DND-41 (cell line): ENCODE results near the gene SLC25A41.

Experiments
- ATAC-seq: fragments of 200-7000 bp; cut with Tn5 transposase; 3 replicates; pipeline ENCODE4 v1.9.1; 2021; ENCODE audit warnings: low read depth; ENCODE audit not compliant: insufficient read depth
- DNase-seq: peaks from one replicate; pipeline ENCODE4 v3.0.0-alpha.2; 2020
- H2AFZ ChIP-seq: 2 replicates; pipeline ENCODE4 v1.6.0; 2012; ENCODE audit warnings: low read depth, low read length
- H3K27ac ChIP-seq: 2 replicates; pipeline ENCODE4 v1.5.1; 2012; ENCODE audit warnings: low read length, inconsistent platforms
- H3K27me3 ChIP-seq: fragments of 200-600 bp; sonication (generic); 2 replicates; pipeline ENCODE4 v1.6.0; 2012; ENCODE audit warnings: low read length, mild to moderate bottlenecking, inconsistent platforms; ENCODE audit not compliant: insufficient read depth, poor library complexity
- H3K36me3 ChIP-seq: 2 replicates; pipeline ENCODE4 v1.5.1; 2012; ENCODE audit warnings: low read length, inconsistent platforms; ENCODE audit not compliant: insufficient read depth
- H3K4me1 ChIP-seq: 2 replicates; pipeline ENCODE4 v1.5.1; 2012; ENCODE audit warnings: mild to moderate bottlenecking, low read length; ENCODE audit not compliant: insufficient read depth
- H3K4me2 ChIP-seq: 2 replicates; pipeline ENCODE4 v1.6.0; 2012; ENCODE audit warnings: mild to moderate bottlenecking, moderate library complexity, low read length, inconsistent platforms; ENCODE audit not compliant: insufficient read depth
- H3K4me3 ChIP-seq, 2 experiments: fragments of 200-600 bp in 1 of 2; shearing (Covaris generic) in 1 of 2; 2 replicates each; pipeline ENCODE4 v1.5.1; 2012 to 2016; ENCODE audit warnings: inconsistent platforms in 2 of 2, low read length in 2 of 2, mild to moderate bottlenecking in 2 of 2, low read depth in 1 of 2, moderate library complexity in 1 of 2
- H3K79me2 ChIP-seq: 2 replicates; pipeline ENCODE4 v1.6.0; 2012; ENCODE audit warnings: low read length, inconsistent platforms; ENCODE audit not compliant: insufficient read depth
- H3K9ac ChIP-seq: 2 replicates; pipeline ENCODE4 v1.6.0; 2012; ENCODE audit warnings: low read depth, mild to moderate bottlenecking, inconsistent platforms, low read length, moderate library complexity
- H3K9me3 ChIP-seq: 2 replicates; pipeline ENCODE4 v1.5.1; 2012; ENCODE audit warnings: low read length, moderate library complexity, mild to moderate bottlenecking, inconsistent platforms; ENCODE audit not compliant: insufficient read depth, severe bottlenecking
- H4K20me1 ChIP-seq: 2 replicates; pipeline ENCODE4 v1.6.0; 2012; ENCODE audit warnings: low read length; ENCODE audit not compliant: insufficient read depth
- CTCF ChIP-seq: IDR thresholded peaks from 2 replicates; pipeline ENCODE4 v1.5.1; 2012; ENCODE audit warnings: borderline replicate concordance, low read length, moderate library complexity, mild to moderate bottlenecking; ENCODE audit not compliant: poor library complexity, severe bottlenecking; ENCODE audit errors: extremely low read depth
- EZH2 ChIP-seq: IDR thresholded peaks from 3 replicates; pipeline ENCODE4 v1.6.1; 2012; ENCODE audit warnings: borderline replicate concordance, low read depth, mild to moderate bottlenecking, moderate library complexity, low read length, inconsistent platforms; ENCODE audit not compliant: severe bottlenecking

The SLC25A41 gene

DNA sequence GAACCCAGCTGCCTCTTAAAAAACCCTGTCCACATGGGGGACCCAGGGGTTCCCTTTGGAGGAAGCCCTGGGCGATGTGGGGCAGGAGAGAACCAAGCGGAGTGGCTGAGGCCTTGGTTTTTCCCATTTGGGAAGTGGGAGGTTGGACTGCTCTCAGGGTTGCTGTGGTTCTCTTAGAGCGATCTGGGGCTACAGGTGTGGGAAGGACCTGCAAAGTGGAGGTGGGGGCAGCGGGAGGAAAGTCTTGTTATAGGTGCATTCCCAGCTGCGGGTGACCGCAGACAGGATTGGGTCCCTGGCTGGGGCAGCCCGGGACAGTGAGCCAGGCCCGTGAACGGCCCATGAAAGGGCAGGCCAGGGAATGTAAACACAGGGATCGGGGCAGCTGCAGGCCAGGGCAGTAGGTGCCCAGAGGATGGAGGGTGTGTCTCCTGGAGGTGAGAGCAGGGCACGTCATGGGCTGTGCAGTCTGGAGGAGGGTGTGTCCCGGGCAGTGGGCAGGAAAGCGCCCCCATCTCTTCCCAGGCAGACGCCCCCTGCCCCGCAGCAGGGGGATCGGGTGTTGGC is 25.2 kb upstream of the SLC25A41 start:
- H3K79me2 ChIP-seq = peaks cover 4% of the 10 kb centered on the region; the same call in 1 of the 2 replicates
- peak overlapping the region; percentile 75 to 100; a peak in 3 of 4 replicates for H3K4me3 ChIP-seq
- peak overlapping the region; percentile 87 for H3K27ac ChIP-seq
- DNase-seq = no peak
- H4K20me1 ChIP-seq = no peaks in the 10 kb centered on the region
- H3K27me3 ChIP-seq = no peaks in the 10 kb centered on the region
- ATAC-seq = no peak
- H3K9me3 ChIP-seq = peaks cover 13% of the 10 kb centered on the region
- peak overlapping the region; percentile 71 for H3K9ac ChIP-seq
- H3K4me2 ChIP-seq = peak overlapping the region; percentile 100
- TF ChIP-seq EZH2 = no peak
- TF ChIP-seq CTCF = no peak
- H3K36me3 ChIP-seq = peaks cover 23% of the 10 kb centered on the region
- H3K4me1 ChIP-seq = peaks cover 25% of the 10 kb centered on the region
- H2AFZ ChIP-seq = peak overlapping the region; percentile 99; the same call in 1 of the 2 replicates

- no peak for DNase-seq
- peak overlapping the region; percentile 71 for H3K9ac ChIP-seq
These were observed 24.6 kb upstream of the SLC25A41 start for GRCh38 chr19:6457958-6458694.

DNA sequence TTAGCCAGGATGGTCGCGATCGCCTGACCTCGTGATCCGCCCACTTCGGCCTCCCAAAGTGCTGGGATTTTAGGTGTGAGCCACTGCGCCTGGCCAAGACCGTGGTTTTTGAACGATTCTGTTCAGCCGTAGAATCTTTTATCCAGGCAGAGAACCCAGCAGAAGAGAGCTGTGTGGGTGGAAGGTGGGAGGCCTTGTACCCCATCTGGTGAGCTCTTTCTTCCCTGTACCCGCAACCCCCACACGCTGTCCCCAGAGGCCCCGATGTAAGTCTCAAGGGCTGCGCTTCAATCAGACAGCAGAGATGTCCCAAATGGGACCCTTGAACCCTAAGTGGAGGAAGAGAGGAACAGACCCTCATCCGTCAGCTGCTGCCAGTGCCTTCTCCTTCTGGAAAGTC is 22.4 kb upstream of the SLC25A41 start:
- H3K4me3 ChIP-seq = no peak overlapping the region
- H3K4me2 ChIP-seq = no peak overlapping the region
- TF ChIP-seq CTCF (no peak), EZH2 (no peak)
- H3K4me1 ChIP-seq = peaks cover 24% of the 10 kb centered on the region
- no peaks in the 10 kb centered on the region for H4K20me1 ChIP-seq
- H3K27me3 ChIP-seq = no peaks in the 10 kb centered on the region
- no peak overlapping the region for H3K9ac ChIP-seq
- DNase-seq = no peak
- H3K9me3 ChIP-seq = peaks cover 16% of the 10 kb centered on the region
- no peak overlapping the region for H3K27ac ChIP-seq
- H3K79me2 ChIP-seq = peaks cover 4% of the 10 kb centered on the region; the same call in 1 of the 2 replicates
- no peak overlapping the region for H2AFZ ChIP-seq
- H3K36me3 ChIP-seq = peaks cover 33% of the 10 kb centered on the region
- no peak for ATAC-seq

More at GRCh38 chr19:6457958-6458694, 24.6 kb upstream of the SLC25A41 start:
- Histone ChIP-seq H3K4me3 (peak overlapping the region in 1 of 2 experiments; percentile 100; a peak in 3 of 4 replicates), H3K79me2 (peaks cover 4% of the 10 kb centered on the region; the same call in 1 of the 2 replicates), H4K20me1 (no peaks in the 10 kb centered on the region), H3K27me3 (no peaks in the 10 kb centered on the region), H3K27ac (peak overlapping the region; percentile 87), H3K36me3 (peaks cover 30% of the 10 kb centered on the region), H2AFZ (no peak overlapping the region), H3K4me1 (peaks cover 25% of the 10 kb centered on the region), H3K4me2 (peak overlapping the region; percentile 100), H3K9me3 (peaks cover 16% of the 10 kb centered on the region)
- TF ChIP-seq EZH2 (no peak), CTCF (no peak)
- no peak for ATAC-seq
